ENCODE results near the gene CES5A.

The CES5A gene

DNA sequence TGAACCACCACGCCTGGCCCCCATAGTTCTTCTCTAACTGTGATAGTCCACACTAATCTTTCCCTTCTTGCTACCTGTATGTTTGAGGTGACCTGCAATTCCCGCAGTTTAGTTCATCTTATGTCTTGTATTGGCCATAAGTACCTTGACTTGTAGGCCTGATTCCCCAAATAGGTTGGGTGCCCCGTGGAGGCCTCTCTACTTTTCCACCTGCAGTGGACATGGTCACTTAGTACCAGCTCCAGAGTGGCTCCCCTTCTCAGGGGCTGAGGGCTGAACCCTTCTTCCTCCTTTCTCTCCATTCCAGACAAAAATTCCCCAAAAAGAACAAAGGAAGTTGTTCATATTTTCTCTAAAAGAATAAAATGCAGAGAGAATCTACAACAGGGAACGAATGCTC, 33.5 kb upstream of the CES5A start:
- H3K9me2 ChIP-seq (ENCODE audit: low read depth, low read length): no peaks in the 10 kb centered on the region
- no peaks in the 10 kb centered on the region for H3K27me3 ChIP-seq (ENCODE audit: insufficient read depth, low read length)
- H3F3A ChIP-seq (ENCODE audit: insufficient read depth, low read length): no peaks in the 10 kb centered on the region
- H4K20me1 ChIP-seq (ENCODE audit: insufficient read depth, low read length): no peaks in the 10 kb centered on the region
- H3K27ac ChIP-seq (ENCODE audit: low read depth, low read length, poor library complexity, severe bottlenecking): no peak overlapping the region
- H3K9ac ChIP-seq (ENCODE audit: low read length): no peak overlapping the region
- no peak overlapping the region for H3K4me2 ChIP-seq (ENCODE audit: low read length)
- no peak overlapping the region for H3K4me3 ChIP-seq (ENCODE audit: low read depth, low read length, poor library complexity, severe bottlenecking)
- no peaks in the 10 kb centered on the region for H3K79me2 ChIP-seq (ENCODE audit: insufficient read depth, low read length)
- no peaks in the 10 kb centered on the region for H3K9me3 ChIP-seq (ENCODE audit: low read length)
- TF ChIP-seq EZH2 (IDR thresholded peaks at IDR 0.05; ENCODE audit: borderline replicate concordance, low read length) (no peak), CTCF (IDR thresholded peaks at IDR 0.05; ENCODE audit: low read length) (no peak)
- H3K4me1 ChIP-seq (ENCODE audit: insufficient read depth, low read length, severe bottlenecking): no peaks in the 10 kb centered on the region
- H2AFZ ChIP-seq (ENCODE audit: low read length): no peak overlapping the region
- H3K36me3 ChIP-seq (ENCODE audit: insufficient read depth, low read length): no peaks in the 10 kb centered on the region

DNA sequence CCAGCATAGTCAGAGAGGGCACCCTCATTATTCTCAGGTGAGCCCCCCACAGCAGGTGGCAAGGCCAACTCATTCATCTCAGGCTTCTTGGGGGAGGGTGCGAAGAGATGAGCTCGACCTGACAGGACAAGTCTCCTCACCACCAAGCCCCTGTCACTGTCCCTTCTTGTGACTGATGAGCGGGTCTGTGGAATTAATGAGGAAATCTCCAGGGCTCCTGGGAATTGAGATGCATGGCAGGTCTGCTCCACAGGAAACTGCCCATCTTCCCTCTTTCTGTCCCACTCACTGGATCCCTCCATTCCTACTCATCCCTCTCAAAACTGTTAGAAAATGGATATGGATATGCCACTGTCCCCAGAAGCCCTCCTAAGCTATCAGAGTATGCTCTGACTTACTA, 32.5 kb upstream of the CES5A start:
- H3K36me3 ChIP-seq (ENCODE audit: insufficient read depth, low read length): no peaks in the 10 kb centered on the region
- H3K27ac ChIP-seq (ENCODE audit: low read depth, low read length, poor library complexity, severe bottlenecking): no peak overlapping the region
- H3F3A ChIP-seq (ENCODE audit: insufficient read depth, low read length): no peaks in the 10 kb centered on the region
- H3K4me3 ChIP-seq (ENCODE audit: low read depth, low read length, poor library complexity, severe bottlenecking): no peak overlapping the region
- H3K9me3 ChIP-seq (ENCODE audit: low read length): no peaks in the 10 kb centered on the region
- H4K20me1 ChIP-seq (ENCODE audit: insufficient read depth, low read length): no peaks in the 10 kb centered on the region
- TF ChIP-seq CTCF (IDR thresholded peaks at IDR 0.05; ENCODE audit: low read length): no peak
- TF ChIP-seq EZH2 (IDR thresholded peaks at IDR 0.05; ENCODE audit: borderline replicate concordance, low read length): no peak
- H3K79me2 ChIP-seq (ENCODE audit: insufficient read depth, low read length): no peaks in the 10 kb centered on the region
- H3K9ac ChIP-seq (ENCODE audit: low read length): no peak overlapping the region
- no peak overlapping the region for H2AFZ ChIP-seq (ENCODE audit: low read length)
- no peak overlapping the region for H3K4me2 ChIP-seq (ENCODE audit: low read length)
- H3K4me1 ChIP-seq (ENCODE audit: insufficient read depth, low read length, severe bottlenecking): no peaks in the 10 kb centered on the region
- no peaks in the 10 kb centered on the region for H3K27me3 ChIP-seq (ENCODE audit: insufficient read depth, low read length)
- no peaks in the 10 kb centered on the region for H3K9me2 ChIP-seq (ENCODE audit: low read depth, low read length)

- Histone ChIP-seq H3K4me2 (ENCODE audit: low read length) (no peak overlapping the region), H3K79me2 (ENCODE audit: insufficient read depth, low read length) (no peaks in the 10 kb centered on the region), H3K27ac (ENCODE audit: low read depth, low read length, poor library complexity, severe bottlenecking) (no peak overlapping the region), H3K9ac (ENCODE audit: low read length) (no peak overlapping the region), H3F3A (ENCODE audit: insufficient read depth, low read length) (no peaks in the 10 kb centered on the region), H3K9me3 (ENCODE audit: low read length) (no peaks in the 10 kb centered on the region), H2AFZ (ENCODE audit: low read length) (no peak overlapping the region), H3K36me3 (ENCODE audit: insufficient read depth, low read length) (no peaks in the 10 kb centered on the region), H3K4me3 (ENCODE audit: low read depth, low read length, poor library complexity, severe bottlenecking) (no peak overlapping the region), H3K4me1 (ENCODE audit: insufficient read depth, low read length, severe bottlenecking) (no peaks in the 10 kb centered on the region), H3K27me3 (ENCODE audit: insufficient read depth, low read length) (no peaks in the 10 kb centered on the region), H4K20me1 (ENCODE audit: insufficient read depth, low read length) (no peaks in the 10 kb centered on the region), H3K9me2 (ENCODE audit: low read depth, low read length) (no peaks in the 10 kb centered on the region)
- TF ChIP-seq CTCF (IDR thresholded peaks at IDR 0.05; ENCODE audit: low read length): no peak
- no peak for TF ChIP-seq EZH2 (IDR thresholded peaks at IDR 0.05; ENCODE audit: borderline replicate concordance, low read length)
Measured at GRCh38 chr16:55906123-55906522, 30.9 kb upstream of the CES5A start.
